GM18526 (cell line): ENCODE data around the gene SLC38A7.

ENCODE experiments used
- POLR2A ChIP-seq: IDR thresholded peaks from 3 replicates; pipeline ENCODE4 v1.6.1; 2011; ENCODE audit not compliant: insufficient read length; ENCODE audit errors: extremely low read depth

Gene SLC38A7

GRCh38 chr16:58647107-58647506 is 37.5 kb downstream of the SLC38A7 start:
- TF ChIP-seq POLR2A = no peak

GRCh38 chr16:58644765-58645487 is 39.6 kb downstream of the SLC38A7 start:
- TF ChIP-seq POLR2A = no peak

GRCh38 chr16:58644108-58644507 is 40.5 kb downstream of the SLC38A7 start:
- TF ChIP-seq POLR2A = no peak

GRCh38 chr16:58640949-58641348 is 43.6 kb downstream of the SLC38A7 start:
- no peak for TF ChIP-seq POLR2A

GRCh38 chr16:58639836-58640235 is 44.7 kb downstream of the SLC38A7 start:
- TF ChIP-seq POLR2A = no peak

GRCh38 chr16:58639230-58639629 is 45.3 kb downstream of the SLC38A7 start:
- TF ChIP-seq POLR2A = no peak

GRCh38 chr16:58638148-58639036 is 46.2 kb downstream of the SLC38A7 start:
- no peak for TF ChIP-seq POLR2A

GRCh38 chr16:58636466-58636865 is 48.1 kb downstream of the SLC38A7 start:
- TF ChIP-seq POLR2A = no peak

- no peak for TF ChIP-seq POLR2A
These were observed 49.1 kb downstream of the SLC38A7 start for GRCh38 chr16:58635502-58635901.

- no peak for TF ChIP-seq POLR2A
These were observed 50.2 kb downstream of the SLC38A7 start for GRCh38 chr16:58634265-58634802.

- peak; percentile 77 for TF ChIP-seq POLR2A
These were observed 54.6 kb downstream of the SLC38A7 start, which contains the start of gene CNOT1 for GRCh38 chr16:58629733-58630640. Gene CNOT1, minus strand, starts transcription at chr16:58629826. Its CDS starts 30,489 bp downstream, at chr16:58599337.

GRCh38 chr16:58628845-58629732 is 55.5 kb downstream of the SLC38A7 start:
- peak; percentile 17 for TF ChIP-seq POLR2A

- TF ChIP-seq POLR2A = no peak
These were observed 60.4 kb downstream of the SLC38A7 start for GRCh38 chr16:58624209-58624608.

- TF ChIP-seq POLR2A = no peak
These were observed 64.2 kb downstream of the SLC38A7 start for GRCh38 chr16:58620396-58620795.
